HG03280 (cell line): ENCODE results near the gene KDELR1.
A peak's percentile ranks its signal among the peaks of the same experiment; 100 is the strongest.
"Not testable (repeated sequence)": the region's sequence is repeated elsewhere in the genome, so short reads cannot be mapped to it uniquely, and the experiment has no call there.

ENCODE experiments used
- ATAC-seq: cut with Tn5 transposase; IDR thresholded peaks from one replicate; pipeline ENCODE4 v1.9.1; 2021; ENCODE audit warnings: mild to moderate bottlenecking, moderate library complexity; ENCODE audit not compliant: unreplicated experiment

KDELR1 gene

DNA sequence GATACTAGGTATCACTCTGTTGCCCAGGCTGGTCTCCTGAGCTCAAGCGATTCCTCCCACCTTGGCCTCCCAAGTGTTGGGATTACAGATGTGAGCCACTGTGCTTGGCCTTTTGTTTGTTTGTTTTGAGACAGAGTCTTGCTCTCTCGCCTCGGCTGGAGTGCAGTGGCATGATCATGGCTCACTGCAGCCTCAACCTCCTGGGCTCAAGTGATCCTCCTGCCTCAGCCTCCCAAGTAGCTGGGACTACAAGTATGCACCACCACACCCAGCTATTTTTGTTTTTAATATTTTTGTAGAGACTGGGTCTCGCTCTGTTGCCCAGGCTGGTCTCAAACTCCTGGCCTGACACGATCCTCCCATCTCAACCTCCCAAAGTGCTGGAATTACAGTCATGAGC, 19.6 kb downstream of the KDELR1 start:
- ATAC-seq, result not testable (repeated sequence)

GRCh38 chr19:48371367-48371766, 20.0 kb downstream of the KDELR1 start:
- ATAC-seq, result no peak

GRCh38 chr19:48370955-48371354, 20.4 kb downstream of the KDELR1 start:
- no peak for ATAC-seq

DNA sequence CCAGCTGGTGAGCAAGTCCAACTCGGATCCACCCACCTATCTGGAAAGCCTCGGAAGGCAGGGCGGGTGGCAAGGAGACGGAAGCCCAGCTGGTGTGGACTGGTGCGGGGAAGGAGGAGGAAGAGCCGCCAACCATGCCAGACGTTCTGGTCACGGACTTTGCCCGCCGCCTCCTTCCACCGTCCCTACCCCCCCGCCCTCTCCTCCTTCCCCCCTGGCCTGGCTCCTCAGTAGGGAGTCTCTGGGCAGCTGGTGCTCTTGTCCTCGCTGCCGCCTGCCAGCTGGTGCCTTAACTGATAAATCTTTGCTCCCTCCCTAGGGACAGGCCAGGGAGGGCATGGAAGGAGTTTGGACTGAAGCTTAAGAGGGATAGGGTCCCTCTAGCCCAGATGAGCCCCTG, 22.4 kb downstream of the KDELR1 start:
- no peak for ATAC-seq

- ATAC-seq, result no peak
These were observed 23.5 kb downstream of the KDELR1 start for GRCh38 chr19:48367855-48368254.

- ATAC-seq, result no peak
These were observed 25.7 kb downstream of the KDELR1 start for GRCh38 chr19:48365602-48366001.

GRCh38 chr19:48364598-48365348, 26.6 kb downstream of the KDELR1 start:
- ATAC-seq, result no peak

- ATAC-seq, result peak; percentile 85
These were observed 27.3 kb downstream of the KDELR1 start, which contains the start of the genes SYNGR4 and TMEM143 for GRCh38 chr19:48363810-48364597. TSS of gene SYNGR4 (plus strand) at chr19:48364367. CDS start at chr19:48365843, 1,476 bp downstream. TSS of gene TMEM143 (minus strand) at chr19:48363940. CDS start at chr19:48363920, 20 bp downstream.

GRCh38 chr19:48363500-48363809, 27.9 kb downstream of the KDELR1 start:
- peak; percentile 13 for ATAC-seq

DNA sequence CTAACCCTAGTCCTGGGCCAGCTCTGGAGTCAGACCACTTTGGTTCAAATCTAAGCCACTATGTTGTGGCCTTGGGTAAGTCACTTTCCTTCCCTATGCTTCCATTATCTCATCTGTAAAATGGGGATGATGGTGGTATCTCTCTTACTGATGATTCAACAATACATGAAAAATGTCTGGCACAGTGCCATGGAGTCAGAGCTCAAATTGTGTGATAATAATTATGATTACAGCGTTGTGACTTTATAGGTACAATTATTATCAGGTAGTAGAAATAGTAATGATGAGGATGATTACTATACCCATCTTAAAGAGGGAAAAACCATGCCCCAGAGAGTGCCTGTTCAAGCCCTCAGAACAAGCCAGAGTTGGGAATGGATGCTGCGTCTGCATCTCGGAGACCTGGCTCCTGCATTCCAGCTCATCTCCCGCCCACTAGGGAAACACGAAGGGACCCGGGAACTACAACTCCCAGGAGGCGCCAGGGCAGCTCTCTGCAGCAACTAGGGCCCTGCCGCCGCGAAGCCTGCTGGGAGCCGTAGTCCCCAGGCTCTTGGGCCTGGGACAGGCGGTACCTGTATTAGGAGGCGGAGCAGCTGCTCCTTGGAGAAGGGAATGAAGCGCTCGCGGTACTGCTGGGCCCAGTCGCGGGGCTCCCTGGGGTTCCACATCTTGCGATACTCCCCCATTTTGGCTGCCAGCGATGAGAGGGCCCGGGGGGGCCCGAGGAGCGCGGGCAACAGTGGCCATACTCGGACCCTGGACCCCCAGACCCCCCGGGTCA, 28.4 kb downstream of the KDELR1 start:
- peak; percentile 45 for ATAC-seq

- ATAC-seq, result no peak
These were observed 29.4 kb downstream of the KDELR1 start for GRCh38 chr19:48361912-48362311.

DNA sequence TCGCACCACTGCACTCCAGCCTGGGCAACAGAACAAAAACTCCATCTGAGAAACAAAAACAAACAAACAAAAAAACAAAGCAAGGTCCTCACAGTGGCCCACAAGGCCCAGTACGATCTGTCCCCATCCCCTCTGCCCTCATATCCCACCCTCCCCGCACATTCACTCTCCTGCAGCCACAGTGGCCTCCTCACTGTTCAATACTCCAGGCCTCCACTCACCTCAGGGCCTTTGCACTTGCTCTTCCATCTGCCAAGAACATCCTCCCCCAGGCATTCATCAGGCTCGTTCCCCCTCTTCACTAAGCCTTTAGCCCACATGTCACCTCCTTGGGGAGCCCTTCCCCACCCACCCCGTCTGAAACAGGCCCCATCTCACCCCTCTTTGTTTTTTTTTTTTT, 32.2 kb downstream of the KDELR1 start:
- no peak for ATAC-seq

DNA sequence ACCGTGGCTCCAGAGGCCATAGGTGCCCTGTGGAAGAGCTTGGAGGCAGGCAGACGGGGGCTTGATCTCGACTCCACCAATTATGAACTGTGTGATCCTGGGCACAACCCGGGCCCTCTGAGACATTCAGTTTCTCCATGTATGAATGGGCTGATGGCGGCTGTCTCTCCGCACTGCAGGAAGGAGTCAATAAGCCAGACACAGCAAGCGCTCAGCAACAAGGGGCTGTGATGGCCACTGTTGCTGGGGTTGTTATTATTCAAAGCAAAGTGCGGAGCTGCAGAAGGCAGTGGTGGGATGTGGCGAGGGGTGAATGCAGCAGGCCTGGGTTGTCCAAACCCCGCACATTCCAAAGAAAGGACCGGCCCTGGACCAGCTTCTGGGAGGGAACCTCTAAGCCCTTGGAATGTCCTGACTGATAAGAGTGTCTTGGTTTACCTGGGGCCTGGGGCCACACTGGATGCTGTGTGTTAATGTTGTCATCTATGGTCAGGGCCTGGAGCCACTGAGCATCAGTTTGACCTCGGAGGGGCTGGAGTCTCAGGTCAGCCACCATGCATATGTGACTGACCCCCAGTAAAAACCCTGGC, 35.9 kb downstream of the KDELR1 start:
- no peak for ATAC-seq

- ATAC-seq, result no peak
These were observed 36.9 kb downstream of the KDELR1 start for GRCh38 chr19:48354332-48354992.

DNA sequence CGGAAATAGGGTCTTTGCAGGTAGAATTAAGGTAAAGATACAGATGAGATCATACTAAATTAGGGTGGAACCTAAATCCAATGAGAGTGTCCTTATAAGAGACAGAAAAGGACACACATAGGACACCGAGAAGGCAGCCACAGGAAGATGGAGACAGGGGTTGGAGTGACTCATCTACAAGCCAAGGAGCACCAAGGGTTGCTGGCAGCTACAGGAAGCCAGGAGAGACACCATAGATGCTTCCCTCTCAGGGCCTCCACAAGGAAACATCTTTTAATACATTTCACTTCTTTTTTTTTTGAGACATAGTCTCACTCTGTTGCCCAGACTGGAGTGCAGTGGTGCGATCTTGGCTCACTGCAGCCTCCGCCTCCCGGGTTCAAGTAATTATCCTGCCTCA, 37.7 kb downstream of the KDELR1 start:
- no peak for ATAC-seq

DNA sequence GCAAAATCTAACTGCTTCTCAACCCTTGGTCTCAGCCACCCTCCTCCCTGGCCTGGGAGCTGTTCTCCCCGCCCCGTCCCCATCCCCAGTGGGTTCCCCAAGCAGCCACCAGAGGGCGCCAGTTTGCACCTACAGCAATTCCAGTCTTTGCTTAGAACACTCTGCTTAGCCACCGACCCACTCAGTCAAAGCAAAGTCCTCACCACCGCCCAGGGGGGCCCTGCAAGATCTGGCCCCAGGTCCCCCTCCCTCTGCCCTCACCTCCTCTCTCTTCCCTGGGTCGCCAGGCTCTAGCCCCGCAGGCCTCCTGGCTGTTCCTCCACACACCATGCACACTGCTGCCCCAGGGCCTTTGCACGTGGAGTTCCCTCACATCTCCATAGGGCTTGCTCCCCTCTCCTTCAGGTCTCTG, 40.0 kb downstream of the KDELR1 start:
- ATAC-seq, result no peak

DNA sequence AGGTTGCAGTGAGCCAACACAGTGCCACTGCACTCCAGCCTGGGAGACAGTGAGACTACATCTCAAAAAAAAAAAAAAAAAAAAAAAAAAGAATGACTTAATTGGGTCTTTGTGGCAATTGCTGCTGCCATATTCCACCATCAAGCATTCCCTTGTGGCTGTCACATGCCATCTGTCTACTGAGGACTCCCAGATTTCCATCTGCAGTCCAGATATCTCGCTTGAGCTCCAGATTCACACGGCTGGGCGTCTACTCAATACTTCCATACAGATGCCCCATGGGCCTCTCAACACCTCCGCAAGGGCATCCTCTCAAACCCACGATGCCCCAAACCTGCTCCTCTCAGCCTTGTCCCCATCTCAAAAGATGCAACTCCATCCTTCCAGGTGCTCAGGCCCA, 40.5 kb downstream of the KDELR1 start:
- ATAC-seq, result no peak

GRCh38 chr19:48348737-48349136, 42.6 kb downstream of the KDELR1 start:
- ATAC-seq, result no peak

DNA sequence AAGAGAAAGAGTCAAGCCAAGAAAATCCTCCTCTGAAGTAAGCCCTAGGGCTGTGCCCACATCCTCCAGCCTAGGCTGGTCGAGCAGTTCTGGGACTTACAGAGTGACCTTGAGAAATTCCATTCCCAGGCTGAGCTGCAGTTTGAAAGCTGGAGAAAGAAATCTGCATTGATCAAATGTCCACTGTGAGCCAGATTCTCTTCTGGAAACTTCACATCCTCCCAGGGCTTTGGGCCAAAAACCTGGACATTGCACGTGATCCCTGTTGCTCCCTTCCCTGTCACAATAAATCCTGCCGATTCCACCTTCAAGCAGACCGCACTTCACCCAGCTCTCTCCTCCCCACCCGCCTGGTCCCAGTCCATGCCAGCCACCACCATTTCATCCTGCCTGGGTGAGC, 43.3 kb downstream of the KDELR1 start:
- ATAC-seq, result no peak

- ATAC-seq, result no peak
These were observed 45.2 kb downstream of the KDELR1 start for GRCh38 chr19:48346191-48346590.

GRCh38 chr19:48344892-48345291, 46.5 kb downstream of the KDELR1 start:
- ATAC-seq, result no peak
